Keratinocyte (primary cell): ENCODE results near the gene RRP8.

Experiments used
- CTCF ChIP-seq, 3 experiments: IDR thresholded peaks in 1 of 3; conservative IDR thresholded peaks in 1 of 3; optimal IDR thresholded peaks in 1 of 3; 2 replicates in 2 of 3; 3 replicates in 1 of 3; pipeline versions ENCODE3 to v1.5.1; 2011; ENCODE audit warnings: low read length in 3 of 3, mild to moderate bottlenecking in 3 of 3, moderate library complexity in 2 of 3, control low read depth in 1 of 3, inconsistent platforms in 1 of 3; ENCODE audit not compliant: insufficient read depth in 2 of 3; ENCODE audit errors: extremely low read depth in 1 of 3
- EZH2 ChIP-seq: IDR thresholded peaks from one replicate; pipeline ENCODE4 v1.6.1; 2012; ENCODE audit warnings: inconsistent platforms, mild to moderate bottlenecking, low read length, moderate library complexity

- no peak for TF ChIP-seq CTCF (optimal IDR thresholded peaks at IDR 0.05 in 1 of 3, IDR thresholded peaks at IDR 0.05 in 1 of 3, conservative IDR thresholded peaks at IDR 0.05 in 1 of 3; ENCODE audit: extremely low read depth in 1 of 3, insufficient read depth in 2 of 3, low read length in 3 of 3)
- TF ChIP-seq EZH2, result no peak
Observed at GRCh38 chr11:6623391-6624363, 20.3 kb upstream of the RRP8 start.
